ACC112 (cell line): ENCODE data around the gene UGT1A3.

Experiments used
- H2AFZ ChIP-seq: fragments of 200-600 bp; sonication (generic); one replicate; pipeline ENCODE4 v1.6.0; 2017; ENCODE audit warnings: antibody characterized with exemption, low read length; ENCODE audit not compliant: unreplicated experiment
- H3K27ac ChIP-seq: fragments of 200-600 bp; sonication (generic); 2 replicates; pipeline ENCODE4 v1.5.1; 2014; ENCODE audit warnings: low read depth, mild to moderate bottlenecking, antibody characterized with exemption, low read length, moderate library complexity
- H3K27me3 ChIP-seq: fragments of 200-600 bp; sonication (generic); 2 replicates; pipeline ENCODE4 v1.6.1; 2014; ENCODE audit warnings: mild to moderate bottlenecking, antibody characterized with exemption, low read length, moderate library complexity, mixed read lengths; ENCODE audit not compliant: insufficient read depth
- H3K36me3 ChIP-seq: fragments of 200-600 bp; sonication (generic); 2 replicates; pipeline ENCODE4 v1.6.1; 2016; ENCODE audit warnings: mild to moderate bottlenecking, antibody characterized with exemption, low read length, moderate library complexity, mixed read lengths; ENCODE audit not compliant: insufficient read depth
- H3K4me1 ChIP-seq: fragments of 200-600 bp; sonication (generic); one replicate; pipeline ENCODE4 v1.6.1; 2016; ENCODE audit warnings: low read length, mixed read lengths; ENCODE audit not compliant: insufficient read depth, unreplicated experiment, control insufficient read depth
- H3K4me3 ChIP-seq: fragments of 200-600 bp; sonication (generic); 2 replicates; pipeline ENCODE4 v1.5.1; 2014; ENCODE audit warnings: mild to moderate bottlenecking, low read depth, low read length
- H3K79me2 ChIP-seq: fragments of 200-600 bp; sonication (generic); one replicate; pipeline ENCODE4 v1.6.0; 2016; ENCODE audit warnings: low read length; ENCODE audit not compliant: control insufficient read depth, unreplicated experiment, insufficient read depth

The UGT1A3 gene

GRCh38 chr2:233807966-233808935 is 79.4 kb downstream of the UGT1A3 start:
- Histone ChIP-seq H3K27me3 (peaks cover 79% of the 10 kb centered on the region), H3K79me2 (no peaks in the 10 kb centered on the region), H2AFZ (no peak overlapping the region), H3K4me1 (no peaks in the 10 kb centered on the region), H3K4me3 (no peak overlapping the region), H3K27ac (no peak overlapping the region), H3K36me3 (no peaks in the 10 kb centered on the region)

- Histone ChIP-seq H3K36me3 (no peaks in the 10 kb centered on the region), H2AFZ (no peak overlapping the region), H3K4me1 (no peaks in the 10 kb centered on the region), H3K79me2 (no peaks in the 10 kb centered on the region), H3K27me3 (peaks cover 62% of the 10 kb centered on the region), H3K27ac (no peak overlapping the region), H3K4me3 (no peak overlapping the region)
Observed at GRCh38 chr2:233810385-233810784, 81.5 kb downstream of the UGT1A3 start.

- Histone ChIP-seq H3K27me3 (peaks cover 56% of the 10 kb centered on the region), H3K36me3 (no peaks in the 10 kb centered on the region), H3K79me2 (no peaks in the 10 kb centered on the region), H2AFZ (no peak overlapping the region), H3K27ac (no peak overlapping the region), H3K4me3 (no peak overlapping the region), H3K4me1 (no peaks in the 10 kb centered on the region)
Observed at GRCh38 chr2:233811087-233811486, 82.2 kb downstream of the UGT1A3 start.

GRCh38 chr2:233811732-233812131 is 82.9 kb downstream of the UGT1A3 start:
- no peak overlapping the region for H2AFZ ChIP-seq
- peaks cover 51% of the 10 kb centered on the region for H3K27me3 ChIP-seq
- no peaks in the 10 kb centered on the region for H3K4me1 ChIP-seq
- no peak overlapping the region for H3K27ac ChIP-seq
- no peak overlapping the region for H3K4me3 ChIP-seq
- no peaks in the 10 kb centered on the region for H3K36me3 ChIP-seq
- no peaks in the 10 kb centered on the region for H3K79me2 ChIP-seq

GRCh38 chr2:233813236-233814055 is 84.6 kb downstream of the UGT1A3 start:
- Histone ChIP-seq H2AFZ (no peak overlapping the region), H3K36me3 (no peaks in the 10 kb centered on the region), H3K4me1 (peaks cover 4% of the 10 kb centered on the region), H3K79me2 (no peaks in the 10 kb centered on the region), H3K27me3 (peaks cover 41% of the 10 kb centered on the region), H3K27ac (no peak overlapping the region), H3K4me3 (no peak overlapping the region)

- H3K27me3 ChIP-seq: peaks cover 33% of the 10 kb centered on the region
- no peaks in the 10 kb centered on the region for H3K36me3 ChIP-seq
- no peak overlapping the region for H3K27ac ChIP-seq
- H3K79me2 ChIP-seq: no peaks in the 10 kb centered on the region
- no peak overlapping the region for H3K4me3 ChIP-seq
- H3K4me1 ChIP-seq: peaks cover 4% of the 10 kb centered on the region
- no peak overlapping the region for H2AFZ ChIP-seq
Observed at GRCh38 chr2:233814056-233814835, 85.4 kb downstream of the UGT1A3 start.

- Histone ChIP-seq H3K27me3 (peaks cover 18% of the 10 kb centered on the region), H3K79me2 (no peaks in the 10 kb centered on the region), H3K4me3 (no peak overlapping the region), H3K4me1 (peaks cover 4% of the 10 kb centered on the region), H3K27ac (no peak overlapping the region), H2AFZ (no peak overlapping the region), H3K36me3 (no peaks in the 10 kb centered on the region)
Observed at GRCh38 chr2:233815861-233816260, 87.0 kb downstream of the UGT1A3 start.

GRCh38 chr2:233816334-233816733 is 87.5 kb downstream of the UGT1A3 start:
- peaks cover 14% of the 10 kb centered on the region; the same call in 1 of the 2 replicates for H3K27me3 ChIP-seq
- H2AFZ ChIP-seq: no peak overlapping the region
- no peak overlapping the region for H3K4me3 ChIP-seq

GRCh38 chr2:233816771-233817170 is 87.9 kb downstream of the UGT1A3 start:
- Histone ChIP-seq H3K27ac (no peak overlapping the region), H3K36me3 (no peaks in the 10 kb centered on the region), H3K79me2 (no peaks in the 10 kb centered on the region), H3K4me1 (peaks cover 4% of the 10 kb centered on the region), H3K4me3 (no peak overlapping the region), H3K27me3 (peaks cover 11% of the 10 kb centered on the region; the same call in 1 of the 2 replicates), H2AFZ (no peak overlapping the region)

More at GRCh38 chr2:233816334-233816733, 87.5 kb downstream of the UGT1A3 start:
- no peak overlapping the region for H3K27ac ChIP-seq
- no peaks in the 10 kb centered on the region for H3K79me2 ChIP-seq
- H3K36me3 ChIP-seq: no peaks in the 10 kb centered on the region
- peaks cover 4% of the 10 kb centered on the region for H3K4me1 ChIP-seq

- Histone ChIP-seq H3K79me2 (no peaks in the 10 kb centered on the region), H3K27me3 (peaks cover 9% of the 10 kb centered on the region; the same call in 1 of the 2 replicates), H3K4me3 (no peak overlapping the region), H3K27ac (no peak overlapping the region), H3K36me3 (no peaks in the 10 kb centered on the region), H2AFZ (no peak overlapping the region), H3K4me1 (peaks cover 4% of the 10 kb centered on the region)
Observed at GRCh38 chr2:233817361-233817911, 88.6 kb downstream of the UGT1A3 start.
